ENCODE measurements around the gene HOMER3.

DNA sequence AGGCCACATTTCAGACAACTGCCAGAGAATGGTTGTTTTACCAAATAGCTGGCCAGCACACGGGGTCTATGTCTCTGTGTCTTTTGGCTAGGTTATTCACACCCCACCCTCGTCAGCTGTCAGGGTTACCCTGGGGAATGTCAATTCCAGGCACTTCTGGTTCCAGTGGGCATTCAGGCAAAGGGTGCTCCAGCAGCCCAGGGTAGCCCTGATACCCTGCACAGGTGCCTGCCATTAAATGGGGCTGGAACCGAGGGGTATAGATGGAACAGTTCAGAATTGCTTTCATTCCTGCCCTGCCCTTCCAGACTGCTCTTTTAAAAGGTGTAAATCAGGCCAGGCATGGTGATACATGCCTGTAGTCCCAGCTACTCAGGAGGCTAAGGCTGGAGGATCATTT, 43.2 kb upstream of the HOMER3 start:
- TF ChIP-seq CTCF (IDR thresholded peaks at IDR 0.05) = no peak
- TF ChIP-seq POLR2A (IDR thresholded peaks at IDR 0.05) = no peak
- TF ChIP-seq EP300 (IDR thresholded peaks at IDR 0.05) = no peak

Data from ovary (tissue), 3 donors.